ENCODE measurements around the gene NSD1. TPM values are rescaled to one million over a fixed set of nuclear protein-coding genes. Genes with fewer than 3 reads are reported as not detected.

The NSD1 gene
- total and polyA plus RNA-seq, 2 of the 8 experiments (the other 6 are each of a cell fraction or from before 2014, with no cell fraction given), result 22.8 to 168 TPM

- peak; percentile 97 to 98 for TF ChIP-seq RAD21 (IDR thresholded peaks at IDR 0.05 in 1 of 2, conservative IDR thresholded peaks at IDR 0.05 in 1 of 2; ENCODE audit: low read depth in 2 of 2, low read length in 2 of 2)
These were observed 21.7 kb upstream of the NSD1 start (continued) for GRCh38 chr5:177111720-177112394.
